SK-N-SH (cell line): ENCODE results near the gene MX2. TPM values are rescaled to one million over a fixed set of nuclear protein-coding genes. Genes with fewer than 3 reads are reported as not detected.

Source experiments
- CTCF ChIA-PET: fragments of 300-600, 350-600 bp; formaldehyde crosslinking; extraction: SDS; loops from one replicate; lab custom pipeline; 2021; lab: Yijun Ruan, JAX
- POLR2A ChIA-PET: fragments of 350-600 bp; sonication (Branson Sonifier 250); formaldehyde crosslinking; extraction: SDS; loops from one replicate; lab custom pipeline; 2020; ENCODE audit warnings: antibody characterized with exemption, inconsistent platforms; lab: Yijun Ruan, JAX
- DNase-seq: peaks from one replicate; pipeline ENCODE4 v3.0.0; 2012
- H2AFZ ChIP-seq: fragments of 200-600 bp; sonication (generic); 2 replicates; pipeline ENCODE4 v1.8.1; 2016; ENCODE audit warnings: antibody characterized with exemption, mild to moderate bottlenecking, low read depth
- H3F3A ChIP-seq: fragments of 200-600 bp; sonication (generic); replicated peaks from 2 replicates; pipeline ENCODE3; 2016; ENCODE audit warnings: antibody characterized with exemption, mild to moderate bottlenecking; ENCODE audit not compliant: insufficient read depth
- H3K27ac ChIP-seq, 2 experiments: fragments of 200-500 bp in 1 of 2; fragments of 200-600 bp in 1 of 2; sonication (Bioruptor generic) in 1 of 2; sonication (generic), shearing (Covaris generic) in 1 of 2; 2 replicates each; pipeline versions ENCODE4 v1.5.1 to v1.6.1; 2014 to 2016; ENCODE audit warnings: low read depth in 2 of 2, inconsistent platforms in 1 of 2, low read length in 1 of 2, mild to moderate bottlenecking in 1 of 2, mixed read lengths in 1 of 2
- H3K27me3 ChIP-seq: fragments of 200-600 bp; sonication (generic), shearing (Covaris generic); 2 replicates; pipeline ENCODE4 v1.6.1; 2016; ENCODE audit warnings: mixed run types; ENCODE audit not compliant: insufficient read depth
- H3K36me3 ChIP-seq, 2 experiments: fragments of 200-500 bp in 1 of 2; fragments of 200-600 bp in 1 of 2; sonication (Bioruptor generic) in 1 of 2; sonication (generic) in 1 of 2; replicated peaks in 1 of 2; 2 replicates each; pipeline versions ENCODE3 to v1.5.1; 2014 to 2016; ENCODE audit warnings: low read length in 1 of 2, mild to moderate bottlenecking in 1 of 2; ENCODE audit not compliant: insufficient read depth in 2 of 2, control insufficient read depth in 1 of 2
- H3K4me1 ChIP-seq, 2 experiments: fragments of 200-500 bp in 1 of 2; fragments of 200-600 bp in 1 of 2; sonication (Bioruptor generic) in 1 of 2; sonication (generic), shearing (Covaris generic) in 1 of 2; 2 replicates each; pipeline versions ENCODE4 v1.5.1 to v1.6.1; 2014 to 2016; ENCODE audit warnings: low read depth in 1 of 2, low read length in 1 of 2, mixed run types in 1 of 2; ENCODE audit not compliant: insufficient read depth in 2 of 2, control insufficient read depth in 1 of 2
- H3K4me2 ChIP-seq: fragments of 200-600 bp; sonication (generic), shearing (Covaris generic); 2 replicates; pipeline ENCODE4 v1.6.1; 2017; ENCODE audit warnings: mixed run types
- H3K4me3 ChIP-seq, 2 experiments: fragments of 200-500 bp in 1 of 2; fragments of 200-600 bp in 1 of 2; sonication (Bioruptor generic) in 1 of 2; sonication (generic), shearing (Covaris generic) in 1 of 2; 2 replicates each; pipeline versions ENCODE4 v1.5.1 to v1.8.1; 2014 to 2016; ENCODE audit warnings: low read depth in 2 of 2, inconsistent platforms in 1 of 2, low read length in 1 of 2, mild to moderate bottlenecking in 1 of 2, mixed read lengths in 1 of 2, moderate library complexity in 1 of 2
- H3K79me2 ChIP-seq: fragments of 200-600 bp; sonication (generic); 2 replicates; pipeline ENCODE4 v1.8.1; 2017; ENCODE audit warnings: mild to moderate bottlenecking; ENCODE audit not compliant: insufficient read depth
- H3K9ac ChIP-seq: fragments of 200-600 bp; sonication (generic); 2 replicates; pipeline ENCODE4 v1.6.1; 2017; ENCODE audit warnings: mixed run types
- H3K9me2 ChIP-seq: fragments of 200-600 bp; sonication (generic); 2 replicates; pipeline ENCODE4 v1.6.1; 2017; ENCODE audit warnings: mixed run types
- H3K9me3 ChIP-seq: fragments of 200-600 bp; sonication (generic); 2 replicates; pipeline ENCODE4 v1.6.1; 2017; ENCODE audit warnings: mixed run types, mild to moderate bottlenecking, moderate library complexity
- H4K20me1 ChIP-seq: fragments of 200-600 bp; sonication (generic); 2 replicates; pipeline ENCODE4 v1.6.1; 2017; ENCODE audit warnings: mild to moderate bottlenecking, mixed run types; ENCODE audit not compliant: insufficient read depth
- EP300 ChIP-seq, 2 experiments: IDR thresholded peaks; 2 replicates each; pipeline versions ENCODE4 v1.4.0 to v1.6.1; 2012; ENCODE audit warnings: borderline replicate concordance in 1 of 2, low read depth in 1 of 2, low read length in 1 of 2
- FOXJ3 ChIP-seq: sonication (generic); formaldehyde crosslinking; IDR thresholded peaks from 2 replicates; pipeline ENCODE4 v1.5.1; 2020; ENCODE audit warnings: mild to moderate bottlenecking, missing genetic modification reagents
- GATA2 ChIP-seq: sonication (generic); formaldehyde crosslinking; IDR thresholded peaks from 2 replicates; pipeline ENCODE4 v1.5.0; 2020; ENCODE audit warnings: mild to moderate bottlenecking, missing genetic modification reagents
- NRF1 ChIP-seq: IDR thresholded peaks from 2 replicates; pipeline ENCODE4 v1.6.1; 2012; ENCODE audit warnings: low read depth, mild to moderate bottlenecking, low read length
- POLR2AphosphoS5 ChIP-seq: IDR thresholded peaks from 2 replicates; pipeline ENCODE4 v1.6.1; 2012; ENCODE audit warnings: low read depth, low read length
- RCOR1 ChIP-seq: fragments of 150-350 bp; IDR thresholded peaks from 2 replicates; pipeline ENCODE4 v1.6.1; 2017; ENCODE audit warnings: antibody characterized with exemption, low read length
- RFX5 ChIP-seq: IDR thresholded peaks from 2 replicates; pipeline ENCODE4 v1.6.1; 2012; ENCODE audit warnings: mild to moderate bottlenecking, improper control_type of control experiment, low read length
- SIN3A ChIP-seq: IDR thresholded peaks from 2 replicates; pipeline ENCODE4 v1.6.1; 2012; ENCODE audit warnings: low read depth, mild to moderate bottlenecking, low read length, moderate library complexity, borderline replicate concordance
- SMC3 ChIP-seq: IDR thresholded peaks from 2 replicates; pipeline ENCODE4 v1.6.1; 2012; ENCODE audit warnings: low read depth, low read length, improper control_type of control experiment
- TCF12 ChIP-seq: IDR thresholded peaks from 2 replicates; pipeline ENCODE4 v1.4.0; 2012
- USF1 ChIP-seq: IDR thresholded peaks from 2 replicates; pipeline ENCODE4 v1.4.0; 2012; ENCODE audit warnings: low read depth, borderline replicate concordance
- WGBS: methylation state at CpG from one replicate; pipeline ENCODE4 v1.1.6; 2017; ENCODE audit warnings: low lambda C conversion rate; 5-methylcytosine and 5-hydroxymethylcytosine counted together
- polyA plus RNA-seq, 3 experiments: library from polyadenylated mRNA; depleted of rRNA; stranded (reverse); fragments of >200 nt; gene quantifications; 2 replicates each; pipeline ENCODE4 v1.2.3, GENCODE V29; 2012
- TF ChIP-seq, protein P1 (sequence below): fragments of 150-350 bp; IDR thresholded peaks from 2 replicates; pipeline ENCODE4 v1.6.1; 2017; ENCODE audit warnings: antibody characterized with exemption, low read length, low read depth, borderline replicate concordance

MX2 gene
- polyA plus RNA-seq, 1 of the 3 experiments (the other 2 are of a cell fraction), result 0.08 TPM

- Histone ChIP-seq H3K79me2 (no peaks in the 10 kb centered on the region), H3F3A (no peaks in the 10 kb centered on the region), H3K27me3 (peaks cover 6% of the 10 kb centered on the region; the same call in 1 of the 2 replicates), H3K9me2 (no peaks in the 10 kb centered on the region), H3K4me3 (no peak overlapping the region), H3K4me2 (no peak overlapping the region), H2AFZ (no peak overlapping the region), H3K9me3 (no peaks in the 10 kb centered on the region), H3K4me1 (no peaks in the 10 kb centered on the region), H3K36me3 (no peaks in the 10 kb centered on the region), H4K20me1 (no peaks in the 10 kb centered on the region), H3K27ac (no peak overlapping the region), H3K9ac (no peak overlapping the region)
- POLR2A ChIA-PET, result no interaction called here
- 58% methylated on average over 8 of the region's 9 CpGs for WGBS
- CTCF ChIA-PET, result interaction anchor here (0.9 kb wide), 1 partner anchor 120 kb away, joined by 3 read pairs; no protein-coding TSS in a partner anchor
- no peak for TF ChIP-seq GATA2 (CRISPR knock-in tag)
- no peak for TF ChIP-seq FOXJ3 (CRISPR knock-in tag)
- TF ChIP-seq, protein P1, sequence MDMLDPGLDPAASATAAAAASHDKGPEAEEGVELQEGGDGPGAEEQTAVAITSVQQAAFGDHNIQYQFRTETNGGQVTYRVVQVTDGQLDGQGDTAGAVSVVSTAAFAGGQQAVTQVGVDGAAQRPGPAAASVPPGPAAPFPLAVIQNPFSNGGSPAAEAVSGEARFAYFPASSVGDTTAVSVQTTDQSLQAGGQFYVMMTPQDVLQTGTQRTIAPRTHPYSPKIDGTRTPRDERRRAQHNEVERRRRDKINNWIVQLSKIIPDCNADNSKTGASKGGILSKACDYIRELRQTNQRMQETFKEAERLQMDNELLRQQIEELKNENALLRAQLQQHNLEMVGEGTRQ, result no peak
- DNase-seq, result no peak
Measured at GRCh38 chr21:41403331-41403730, 41.5 kb downstream of the MX2 start.

DNA sequence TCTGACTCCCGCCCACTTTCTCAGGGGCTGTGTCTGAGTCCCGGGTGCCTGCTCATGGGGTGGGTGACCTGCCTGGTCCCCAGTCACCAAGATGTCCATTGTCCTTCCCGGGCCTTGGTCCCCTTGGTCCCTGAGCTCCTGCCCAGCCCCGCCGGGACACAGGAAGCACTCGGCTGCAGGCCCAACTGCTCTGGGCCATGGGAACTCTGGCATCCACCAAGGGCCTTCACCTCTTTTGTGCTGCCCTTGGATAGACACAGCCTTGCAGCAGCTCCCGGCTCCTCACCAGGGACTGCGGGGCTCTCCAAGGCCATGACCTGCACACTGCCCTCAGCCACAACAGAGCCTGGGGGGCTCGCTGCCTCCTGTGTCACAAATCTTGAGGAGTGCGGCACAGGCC lies 42.1 kb downstream of the MX2 start:
- Histone ChIP-seq H3K9me3 (no peaks in the 10 kb centered on the region), H3K27me3 (peaks cover 6% of the 10 kb centered on the region; the same call in 1 of the 2 replicates), H3K27ac (no peak overlapping the region), H2AFZ (no peak overlapping the region), H3K4me2 (no peak overlapping the region), H3K36me3 (no peaks in the 10 kb centered on the region), H4K20me1 (no peaks in the 10 kb centered on the region), H3K4me1 (no peaks in the 10 kb centered on the region), H3K9me2 (no peaks in the 10 kb centered on the region), H3K4me3 (no peak overlapping the region), H3F3A (no peaks in the 10 kb centered on the region), H3K9ac (no peak overlapping the region), H3K79me2 (no peaks in the 10 kb centered on the region)
- no peak for DNase-seq
- no peak for TF ChIP-seq NRF1
- TF ChIP-seq USF1, result no peak
- TF ChIP-seq POLR2AphosphoS5, result no peak
- TF ChIP-seq EP300 (IDR thresholded peaks at IDR 0.05; ENCODE audit: borderline replicate concordance in 1 of 2, low read depth in 1 of 2, low read length in 1 of 2), result no peak
- TF ChIP-seq SIN3A, result no peak
- TF ChIP-seq FOXJ3 (CRISPR knock-in tag), result no peak
- no peak for TF ChIP-seq TCF12
- TF ChIP-seq SMC3, result no peak
- no peak for TF ChIP-seq RCOR1
- no peak for TF ChIP-seq GATA2 (CRISPR knock-in tag)
- TF ChIP-seq RFX5, result no peak
- 49% methylated on average over 7 of the region's 10 CpGs for WGBS
- CTCF ChIA-PET, result interaction anchor here (0.9 kb wide), 1 partner anchor 121 kb away, joined by 3 read pairs; no protein-coding TSS in a partner anchor
- POLR2A ChIA-PET, result no interaction called here
